ENCODE measurements around the gene RALGAPA1.
"Not testable (repeated sequence)": the region's sequence is repeated elsewhere in the genome, so short reads cannot be mapped to it uniquely, and the experiment has no call there.

DNA sequence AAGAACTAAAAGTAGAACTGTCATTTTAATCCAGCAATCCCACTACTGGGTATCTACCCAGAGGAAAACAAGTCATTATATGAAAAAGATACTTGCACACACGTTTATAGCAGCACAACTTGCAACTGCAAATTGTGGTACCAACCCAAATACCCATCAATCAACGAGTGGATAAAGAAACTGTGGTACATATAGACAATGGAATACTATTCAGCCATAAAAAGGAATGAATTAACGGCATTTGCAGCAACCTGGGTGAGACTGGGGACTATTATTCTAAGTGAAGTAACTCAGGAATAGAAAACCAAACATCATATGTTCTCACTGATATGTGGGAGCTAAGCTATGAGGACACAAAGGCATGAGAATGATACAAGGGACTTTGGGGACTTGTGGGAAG, 73.9 kb downstream of the RALGAPA1 start:
- TF ChIP-seq CTCF, EP300 (IDR thresholded peaks at IDR 0.05): not testable (repeated sequence)
